KOPT-K1 (cell line): ENCODE measurements around the gene DHX16.

ENCODE experiments used
- H3K27ac ChIP-seq: fragments of 200-600 bp; sonication (generic); 2 replicates; pipeline ENCODE4 v1.5.1; 2016; ENCODE audit warnings: antibody characterized with exemption, mild to moderate bottlenecking, low read depth, low read length; ENCODE audit not compliant: poor library complexity, severe bottlenecking
- H3K36me3 ChIP-seq: fragments of 200-600 bp; sonication (generic); 2 replicates; pipeline ENCODE4 v1.5.1; 2017; ENCODE audit warnings: antibody characterized with exemption, mild to moderate bottlenecking, low read length, moderate library complexity; ENCODE audit not compliant: insufficient read depth
- H3K9me3 ChIP-seq: fragments of 200-600 bp; sonication (generic); 2 replicates; pipeline ENCODE4 v1.5.1; 2017; ENCODE audit warnings: antibody characterized with exemption, low read length, mild to moderate bottlenecking; ENCODE audit not compliant: insufficient read depth, poor library complexity, severe bottlenecking

DHX16 gene

DNA sequence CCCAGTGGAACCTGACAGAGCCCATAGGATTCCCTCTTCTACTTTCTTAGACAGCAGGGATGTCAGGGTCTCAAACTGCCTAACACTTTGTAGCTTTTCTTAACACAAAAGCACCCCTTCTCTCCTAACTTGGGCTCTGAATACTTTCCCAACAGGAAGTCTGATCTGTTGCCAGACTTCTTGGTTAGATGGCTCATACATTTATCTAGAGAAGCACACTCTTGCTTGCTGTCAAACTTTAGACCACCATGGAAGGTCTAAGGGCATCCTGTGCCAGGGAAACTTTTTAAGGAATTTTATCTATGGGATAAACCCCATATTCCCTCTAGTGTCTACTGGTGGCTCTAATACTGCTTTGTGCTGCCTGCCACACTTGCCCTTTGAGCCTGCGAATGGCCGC is 29.1 kb downstream of the DHX16 start:
- Histone ChIP-seq H3K27ac (no peak overlapping the region), H3K36me3 (peaks cover 58% of the 10 kb centered on the region), H3K9me3 (no peaks in the 10 kb centered on the region)

DNA sequence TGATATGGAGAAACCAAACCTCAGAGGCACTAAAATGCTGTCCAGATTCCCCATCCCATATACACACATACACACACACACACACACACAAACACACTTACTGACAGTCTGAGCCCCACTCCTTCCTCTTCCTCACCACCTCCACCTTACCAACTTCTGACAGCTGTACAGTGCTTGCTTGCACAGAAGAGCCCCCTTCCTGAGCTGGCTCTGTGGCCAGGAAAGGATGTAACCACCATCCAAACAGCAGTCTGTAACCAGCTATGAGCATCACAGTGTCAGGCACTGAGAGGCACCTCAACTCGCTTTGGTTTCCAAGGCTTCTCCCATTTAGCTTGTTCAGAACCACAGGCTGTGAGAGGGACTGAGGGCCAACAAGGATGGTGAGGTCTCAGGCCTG is 31.8 kb downstream of the DHX16 start:
- H3K36me3 ChIP-seq, result peaks cover 63% of the 10 kb centered on the region
- H3K9me3 ChIP-seq, result no peaks in the 10 kb centered on the region

DNA sequence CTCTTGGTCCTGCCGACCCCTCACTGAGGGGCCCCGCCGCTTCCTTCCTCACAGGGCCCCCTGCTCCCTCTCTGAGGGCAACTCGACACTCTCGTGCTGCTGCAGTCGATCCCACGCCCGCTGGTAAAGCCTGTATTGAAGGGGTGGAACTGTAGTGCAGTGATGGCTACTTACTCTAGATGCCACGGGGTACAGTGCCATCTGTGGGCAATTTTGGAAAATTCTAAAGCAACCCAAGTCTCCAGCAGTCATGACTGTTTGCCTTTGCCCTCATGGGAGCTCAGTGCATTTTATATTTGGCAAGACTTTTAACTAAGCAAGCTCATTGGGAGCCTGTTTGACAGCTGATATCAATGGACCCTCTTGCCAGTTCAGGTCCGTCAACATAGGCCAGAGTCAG is 32.3 kb downstream of the DHX16 start:
- peaks cover 57% of the 10 kb centered on the region; the same call in 1 of the 2 replicates for H3K36me3 ChIP-seq
- H3K27ac ChIP-seq, result peak overlapping the region; percentile 62
- no peaks in the 10 kb centered on the region for H3K9me3 ChIP-seq

More for the DNA sequence above, 31.8 kb downstream of the DHX16 start:
- H3K27ac ChIP-seq, result peak overlapping the region; percentile 62

DNA sequence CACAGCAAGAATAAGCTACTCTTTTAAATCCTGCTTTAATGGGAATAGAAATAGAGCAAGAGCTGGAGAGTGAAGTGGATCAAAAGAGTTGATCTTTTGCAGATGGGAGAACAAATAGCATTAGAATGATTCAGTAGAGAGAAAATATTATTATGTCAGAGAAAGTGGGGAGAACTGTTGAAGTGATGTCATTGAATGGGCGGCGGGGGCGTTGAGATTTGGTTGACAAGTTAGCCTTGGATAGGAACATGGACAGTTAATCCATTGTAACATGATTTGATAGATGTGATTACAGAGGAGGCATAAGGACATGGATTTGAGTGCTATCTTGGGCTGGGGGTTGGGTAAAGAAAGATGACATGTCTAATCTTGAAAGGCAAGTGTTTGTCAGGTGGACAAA is 37.0 kb downstream of the DHX16 start:
- no peak overlapping the region for H3K27ac ChIP-seq
- H3K36me3 ChIP-seq, result peaks cover 53% of the 10 kb centered on the region
- no peaks in the 10 kb centered on the region for H3K9me3 ChIP-seq

DNA sequence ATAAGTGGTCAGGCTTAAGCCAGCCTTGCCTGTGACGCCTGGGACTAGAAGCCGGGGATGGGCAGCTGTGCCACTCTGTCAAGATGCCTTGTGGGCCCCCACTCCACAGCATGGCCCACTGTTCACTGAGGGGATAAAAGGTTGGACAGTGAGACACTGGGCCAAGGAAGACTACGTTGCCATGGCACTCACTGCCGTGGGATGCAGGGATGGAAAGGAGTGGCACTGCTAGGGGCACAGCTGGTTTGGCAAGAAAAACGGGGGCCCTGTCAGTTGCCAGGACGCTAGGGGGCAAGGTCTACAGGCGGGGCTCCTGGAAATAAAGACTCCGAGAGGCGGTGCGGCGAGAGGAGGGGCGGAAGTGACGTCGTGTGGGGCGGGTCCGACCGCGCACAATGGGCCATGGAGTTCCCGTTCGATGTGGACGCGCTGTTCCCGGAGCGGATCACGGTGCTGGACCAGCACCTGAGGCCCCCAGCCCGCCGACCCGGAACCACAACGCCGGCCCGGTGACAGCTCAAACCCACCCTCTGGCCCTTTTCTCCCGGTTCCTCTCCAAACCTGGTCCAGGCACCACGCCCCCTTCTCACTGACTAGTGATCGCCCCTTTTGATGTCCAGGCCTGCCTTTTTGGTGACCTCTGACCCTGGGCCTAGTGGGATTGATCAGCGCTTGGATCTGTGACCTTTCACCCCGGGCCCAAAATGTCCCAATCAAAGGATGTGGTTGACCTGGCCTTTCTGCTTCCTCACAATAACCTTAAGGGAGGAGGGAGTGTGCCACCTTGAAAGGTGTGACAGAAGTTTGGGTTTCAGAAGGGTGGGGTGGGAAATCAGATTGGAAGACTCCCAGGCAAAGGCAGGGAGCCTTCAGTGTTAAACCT is 46.1 kb downstream of the DHX16 start, which contains the start of gene ATAT1:
ATAT1 (plus strand) TSS at position 391 of the 883 bp plus-strand sequence.
- Histone ChIP-seq H3K27ac (peak within 1 kb of the TSS; percentile 75), H3K9me3 (no peaks in the 10 kb centered on the region), H3K36me3 (peaks cover 83% of the 10 kb centered on the region)

DNA sequence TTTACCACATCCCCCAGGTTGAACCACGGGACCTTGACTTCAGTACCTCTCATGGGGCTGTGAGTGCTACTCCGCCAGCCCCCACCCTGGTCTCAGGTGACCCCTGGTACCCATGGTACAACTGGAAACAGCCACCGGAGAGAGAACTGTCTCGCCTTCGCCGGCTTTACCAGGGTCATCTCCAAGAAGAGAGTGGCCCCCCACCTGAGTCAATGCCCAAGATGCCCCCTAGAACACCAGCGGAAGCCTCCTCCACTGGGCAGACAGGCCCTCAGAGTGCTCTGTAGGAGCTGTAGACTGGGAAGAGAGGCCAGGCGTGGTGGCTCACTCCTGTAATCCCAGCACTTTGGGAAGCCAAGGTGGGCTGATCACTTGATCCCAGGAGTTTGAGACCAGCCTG is 47.3 kb downstream of the DHX16 start:
- H3K9me3 ChIP-seq, result no peaks in the 10 kb centered on the region
- peaks cover 83% of the 10 kb centered on the region for H3K36me3 ChIP-seq
- no peak overlapping the region for H3K27ac ChIP-seq

DNA sequence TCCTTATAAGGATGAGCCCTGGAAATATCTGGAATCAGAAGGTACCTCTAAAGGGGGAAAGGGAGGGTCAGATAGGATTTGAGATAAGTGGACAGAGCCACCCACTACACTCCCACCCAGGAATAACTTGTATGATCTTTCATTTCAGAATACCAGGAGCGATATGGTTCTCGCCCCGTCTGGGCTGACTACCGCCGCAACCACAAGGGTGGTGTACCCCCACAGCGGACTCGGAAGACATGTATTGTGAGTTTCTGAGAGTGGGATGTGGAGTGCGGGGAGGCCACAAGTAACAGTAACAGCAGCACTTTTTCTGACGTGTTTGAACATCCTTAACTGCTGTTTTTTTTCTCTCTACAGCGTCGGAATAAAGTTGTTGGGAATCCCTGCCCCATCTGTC is 53.2 kb downstream of the DHX16 start:
- peaks cover 65% of the 10 kb centered on the region for H3K36me3 ChIP-seq
- H3K27ac ChIP-seq, result no peak overlapping the region
- no peaks in the 10 kb centered on the region for H3K9me3 ChIP-seq

DNA sequence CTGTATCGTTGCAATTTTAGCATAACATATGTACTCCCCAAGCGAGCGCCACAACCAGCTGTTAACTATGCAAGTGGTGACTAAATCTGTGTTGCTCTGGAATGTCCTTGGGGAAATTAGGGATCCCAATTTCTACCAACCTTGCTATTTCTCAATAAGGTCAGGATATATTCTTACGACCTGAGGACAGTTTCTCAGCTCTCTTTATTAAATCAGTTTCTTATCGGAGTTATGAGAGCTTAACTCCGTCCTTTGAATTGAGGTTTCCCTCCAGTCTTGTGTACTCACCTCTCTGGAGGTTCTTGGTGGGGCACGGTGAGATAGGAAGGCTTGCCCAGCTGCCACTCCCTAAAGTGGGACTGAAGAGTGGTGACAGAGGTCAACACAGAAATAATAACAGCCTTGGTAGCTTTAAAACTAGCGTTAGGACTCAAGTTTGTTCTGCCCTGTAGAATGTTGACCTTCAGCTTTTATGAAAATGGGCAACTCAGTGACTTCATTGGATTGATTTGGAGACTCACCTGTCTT is 54.5 kb downstream of the DHX16 start:
- peaks cover 65% of the 10 kb centered on the region for H3K36me3 ChIP-seq
- H3K27ac ChIP-seq, result peak overlapping the region; percentile 95

DNA sequence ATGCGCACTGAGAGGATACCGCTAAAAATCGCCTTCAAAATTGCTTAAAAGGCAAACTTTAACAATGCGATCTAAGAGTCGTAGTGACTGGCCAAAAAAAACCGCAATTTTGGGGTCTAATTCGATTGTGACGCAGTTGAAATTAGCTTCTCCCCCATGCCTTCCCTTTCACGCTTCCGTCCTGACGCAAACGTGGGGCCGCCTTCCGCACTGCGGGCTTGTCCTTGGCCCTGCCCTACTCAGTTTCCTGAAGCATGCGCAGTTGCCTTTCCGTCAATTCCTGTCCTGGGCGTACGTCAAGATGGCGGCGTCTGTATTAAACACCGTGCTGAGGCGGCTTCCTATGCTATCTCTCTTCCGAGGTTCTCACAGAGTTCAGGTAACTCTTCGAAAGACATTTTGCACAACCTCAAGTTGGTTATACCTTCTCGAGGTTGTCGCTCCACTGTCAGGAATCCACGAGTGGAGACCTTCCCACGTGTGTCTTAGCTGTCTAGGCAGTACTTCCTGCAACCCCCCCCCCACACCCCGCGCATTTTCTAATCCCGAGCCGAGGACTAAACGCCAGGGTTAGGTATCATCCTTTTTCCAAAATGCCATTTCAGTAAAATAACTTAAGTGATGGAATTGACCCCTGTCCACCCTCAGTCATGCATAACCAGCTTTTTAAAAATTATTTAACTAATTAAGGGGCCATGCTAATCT is 55.1 kb downstream of the DHX16 start, which contains the start of gene MRPS18B:
MRPS18B (plus strand) TSS at position 276 of the 705 bp plus-strand sequence; CDS start at position 302, 26 bp downstream.
- no peaks in the 10 kb centered on the region for H3K9me3 ChIP-seq
- peak within 1 kb of the TSS; percentile 95 for H3K27ac ChIP-seq
- H3K36me3 ChIP-seq, result peaks cover 65% of the 10 kb centered on the region

More for the DNA sequence above, 54.5 kb downstream of the DHX16 start:
- H3K9me3 ChIP-seq, result no peaks in the 10 kb centered on the region

DNA sequence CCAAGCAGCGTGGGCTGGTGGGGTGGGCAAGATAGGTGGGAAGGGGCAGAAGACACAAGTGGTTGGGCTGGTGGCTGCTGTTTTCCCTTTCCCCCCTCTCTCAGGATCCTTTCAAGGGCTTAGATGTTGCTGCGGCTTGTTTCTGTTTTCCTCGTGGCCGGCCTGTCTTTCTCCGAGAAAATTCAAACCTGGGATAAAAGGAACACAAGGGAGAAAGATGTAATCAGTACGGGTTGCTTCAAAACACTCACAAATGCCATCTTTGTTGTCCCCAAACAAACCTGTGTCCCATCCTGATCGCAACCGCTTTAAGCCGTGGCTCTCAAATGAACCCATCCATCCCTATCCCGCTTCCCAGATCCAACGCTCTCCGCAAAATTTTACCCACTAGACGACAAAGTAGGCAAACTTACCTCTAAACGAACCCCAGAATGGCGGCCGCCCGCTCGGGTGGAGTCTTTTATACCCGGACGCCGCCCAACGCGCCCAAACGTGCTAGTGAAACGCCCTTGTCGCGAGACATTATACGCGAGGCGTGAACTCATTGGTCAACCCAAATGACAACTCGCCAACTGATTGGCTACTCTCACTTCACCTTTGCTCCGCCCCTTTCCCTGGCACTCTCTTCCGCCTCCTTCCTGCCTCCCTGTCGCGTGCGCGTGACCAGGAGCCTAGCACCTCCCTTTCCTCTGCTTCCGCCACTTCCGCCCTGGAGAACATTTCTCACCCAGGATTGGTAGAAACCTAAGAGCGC is 55.8 kb downstream of the DHX16 start, which contains the start of gene PPP1R10:
PPP1R10 (minus strand) TSS at position 433 of the 754 bp plus-strand sequence. CDS start 7,299 bp downstream, outside the sequence.
- Histone ChIP-seq H3K9me3 (no peaks in the 10 kb centered on the region), H3K27ac (peak within 1 kb of the TSS; percentile 95), H3K36me3 (peaks cover 62% of the 10 kb centered on the region)

DNA sequence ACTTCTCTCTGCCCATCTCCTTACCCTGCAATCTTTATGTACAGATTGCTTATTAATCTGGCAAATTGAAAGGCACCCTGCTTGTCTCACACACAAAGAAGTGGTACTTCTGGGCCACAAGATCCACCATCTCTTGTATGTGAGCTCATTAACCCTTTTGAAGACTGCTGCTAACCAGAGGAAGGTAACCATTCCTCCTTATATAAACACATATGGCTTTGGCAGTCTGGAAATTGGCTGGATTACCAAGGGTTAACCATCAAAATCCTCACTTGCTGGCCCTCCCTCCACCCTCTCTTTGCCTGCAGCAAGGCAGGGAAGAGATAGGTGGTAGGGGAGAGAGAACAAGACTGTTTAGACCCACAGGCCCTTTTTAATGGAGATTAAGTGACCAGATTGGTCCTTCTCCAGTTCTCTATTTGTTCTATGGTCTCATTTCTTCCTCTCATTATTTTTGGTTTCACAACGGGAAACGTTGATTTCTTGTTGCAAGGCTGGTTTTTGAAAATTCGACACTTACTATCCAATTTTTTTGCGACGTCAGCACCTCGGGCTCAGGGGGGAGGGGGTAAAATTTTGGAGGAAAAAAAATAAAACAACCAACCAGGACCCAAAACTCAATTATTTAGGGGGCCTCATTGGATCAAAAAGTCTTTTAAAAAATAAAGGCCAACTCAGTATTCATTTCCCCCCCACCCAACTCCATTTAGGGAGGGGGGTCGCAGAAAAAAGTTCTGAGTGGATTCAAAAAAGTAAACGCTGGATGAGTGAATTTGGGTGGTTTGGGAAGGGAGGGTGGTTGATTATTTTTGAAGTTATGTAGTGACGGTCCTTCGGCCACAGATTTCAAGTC is 56.6 kb downstream of the DHX16 start:
- Histone ChIP-seq H3K27ac (peak overlapping the region; percentile 95), H3K36me3 (peaks cover 60% of the 10 kb centered on the region), H3K9me3 (no peaks in the 10 kb centered on the region)

DNA sequence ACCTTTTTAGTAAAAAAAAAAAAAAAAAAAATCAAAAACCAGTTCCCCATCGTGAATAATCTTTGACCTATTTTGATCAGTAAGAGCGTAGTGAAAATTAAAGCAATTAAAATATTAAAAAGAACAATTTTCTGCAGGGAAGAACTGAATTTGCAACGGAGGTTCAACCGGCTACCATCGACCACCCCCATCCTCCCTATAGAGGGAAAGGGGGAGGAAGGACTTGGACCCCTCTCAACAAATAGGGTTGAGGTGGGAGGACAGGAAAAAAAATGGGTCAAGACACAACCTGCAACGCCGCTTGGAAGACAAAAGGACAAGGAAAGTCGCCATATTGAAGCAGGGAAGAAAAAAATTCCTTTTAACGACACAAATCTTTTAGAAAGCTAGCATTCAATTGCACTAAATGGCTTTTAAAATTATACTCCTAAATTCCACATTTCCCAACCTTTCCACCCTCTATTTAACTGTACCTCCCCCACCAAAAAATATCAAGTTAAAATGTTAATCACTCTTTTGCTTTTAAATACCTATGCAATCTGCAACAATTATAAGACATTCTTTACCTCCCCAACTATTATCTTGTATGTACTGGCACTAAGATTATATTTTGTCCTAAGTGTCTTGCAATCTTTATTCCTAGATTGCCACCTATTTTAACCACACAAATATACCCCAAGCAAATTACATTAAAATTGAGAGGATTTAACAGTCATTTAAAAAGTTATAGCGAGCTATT is 57.4 kb downstream of the DHX16 start:
- Histone ChIP-seq H3K9me3 (no peaks in the 10 kb centered on the region), H3K36me3 (peaks cover 60% of the 10 kb centered on the region), H3K27ac (peak overlapping the region; percentile 95)

DNA sequence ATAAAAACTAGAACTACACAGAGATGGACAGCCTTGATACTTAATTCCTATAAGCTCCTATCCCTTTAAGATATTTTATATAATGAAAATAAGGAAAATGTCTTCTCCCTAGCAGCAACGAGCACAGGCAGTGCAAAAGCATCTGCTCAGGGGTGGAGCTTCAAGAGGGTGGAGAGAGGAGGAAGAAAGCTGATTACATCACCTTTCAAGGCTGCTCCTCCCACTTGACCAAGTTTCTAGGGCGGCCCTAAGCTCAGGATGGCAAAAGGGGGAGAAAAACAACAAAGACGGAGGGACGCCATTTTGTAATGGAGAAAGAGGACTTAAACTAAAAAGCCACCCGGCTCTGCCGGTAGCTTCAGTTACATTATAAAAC is 58.0 kb downstream of the DHX16 start:
- H3K36me3 ChIP-seq, result peaks cover 62% of the 10 kb centered on the region
- peak overlapping the region; percentile 95 for H3K27ac ChIP-seq
- H3K9me3 ChIP-seq, result no peaks in the 10 kb centered on the region
